Measurements from ENCODE around the gene C9.

The C9 gene

DNA sequence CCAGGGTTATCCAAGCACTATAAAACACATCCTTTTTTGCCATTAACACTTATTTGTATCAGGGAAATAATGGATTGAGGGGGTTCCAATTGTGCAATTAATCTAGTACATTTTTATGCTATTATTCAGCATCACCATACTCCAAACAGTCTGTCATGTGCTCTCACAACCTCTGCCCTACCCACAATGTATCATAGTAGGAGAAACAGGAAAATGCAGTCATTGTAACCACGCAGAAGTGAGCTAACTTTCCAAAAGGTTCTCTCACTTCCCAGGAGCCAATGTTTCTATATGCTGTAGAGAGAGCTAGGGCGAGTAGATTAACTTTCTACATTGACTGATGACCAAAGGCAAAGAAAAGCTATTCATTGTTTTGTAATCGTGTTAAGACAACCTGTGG lies 30.7 kb upstream of the C9 start:
- POLR2A ChIA-PET = no interaction called here
- H3K9me3 ChIP-seq (ENCODE audit: control insufficient read depth, insufficient read depth, low read depth, low read length) = no peaks in the 10 kb centered on the region
- no peak overlapping the region for H3K27ac ChIP-seq (ENCODE audit: extremely low read depth, low read depth, low read length)
- H3K4me1 ChIP-seq (ENCODE audit: control insufficient read depth, insufficient read depth, low read length) = 0 out of 2 replicates have a peak, but pooled peaks cover 5% of the 10 kb centered on the region
- peaks cover 0 to 20% of the 10 kb centered on the region in 2 experiments; a peak in 2 of 3 replicates for H3K36me3 ChIP-seq (ENCODE audit: control insufficient read depth in 2 of 2, insufficient read depth in 1 of 2, low read length in 2 of 2)
- no peak overlapping the region for H3K4me3 ChIP-seq (ENCODE audit: low read depth, low read length)
- CTCF ChIA-PET = interaction anchor here (0.6 to 1.0 kb wide), 3 partner anchors 18 to 125 kb away, joined by 3 read pairs; partner anchors contain the start of gene DAB2
- TF ChIP-seq ZNF302 (tag by site-specific recombination; IDR thresholded peaks at IDR 0.05; ENCODE audit: low read depth) (no peak), WT1 (tag by site-specific recombination; IDR thresholded peaks at IDR 0.05) (no peak), SETDB1 (IDR thresholded peaks at IDR 0.05; ENCODE audit: insufficient read length, low read length) (no peak), ZNF311 (tag by site-specific recombination; IDR thresholded peaks at IDR 0.05; ENCODE audit: borderline replicate concordance) (no peak), ZNF416 (tag by site-specific recombination; IDR thresholded peaks at IDR 0.05) (no peak), ZNF529 (tag by site-specific recombination; IDR thresholded peaks at IDR 0.05; ENCODE audit: insufficient replicate concordance) (no peak), ZNF132 (tag by site-specific recombination; IDR thresholded peaks at IDR 0.05; ENCODE audit: borderline replicate concordance) (no peak), ZNF239 (tag by site-specific recombination; IDR thresholded peaks at IDR 0.05) (no peak), ZNF585B (tag by site-specific recombination; IDR thresholded peaks at IDR 0.05) (no peak), ZNF510 (tag by site-specific recombination; IDR thresholded peaks at IDR 0.05; ENCODE audit: insufficient replicate concordance) (no peak), ZNF48 (tag by site-specific recombination; IDR thresholded peaks at IDR 0.05) (no peak), ZNF623 (tag by site-specific recombination; IDR thresholded peaks at IDR 0.05) (no peak), ZNF2 (tag by site-specific recombination; IDR thresholded peaks at IDR 0.05) (no peak), HOXC10 (CRISPR knock-in tag; IDR thresholded peaks at IDR 0.05) (no peak), ZNF830 (tag by site-specific recombination; IDR thresholded peaks at IDR 0.05; ENCODE audit: low read depth) (no peak)
- TF ChIP-seq, protein P1, sequence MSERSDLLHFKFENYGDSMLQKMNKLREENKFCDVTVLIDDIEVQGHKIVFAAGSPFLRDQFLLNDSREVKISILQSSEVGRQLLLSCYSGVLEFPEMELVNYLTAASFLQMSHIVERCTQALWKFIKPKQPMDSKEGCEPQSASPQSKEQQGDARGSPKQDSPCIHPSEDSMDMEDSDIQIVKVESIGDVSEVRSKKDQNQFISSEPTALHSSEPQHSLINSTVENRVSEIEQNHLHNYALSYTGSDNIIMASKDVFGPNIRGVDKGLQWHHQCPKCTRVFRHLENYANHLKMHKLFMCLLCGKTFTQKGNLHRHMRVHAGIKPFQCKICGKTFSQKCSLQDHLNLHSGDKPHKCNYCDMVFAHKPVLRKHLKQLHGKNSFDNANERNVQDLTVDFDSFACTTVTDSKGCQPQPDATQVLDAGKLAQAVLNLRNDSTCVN (tag by site-specific recombination; optimal IDR thresholded peaks at IDR 0.05) = no peak
- TF ChIP-seq, protein P2, sequence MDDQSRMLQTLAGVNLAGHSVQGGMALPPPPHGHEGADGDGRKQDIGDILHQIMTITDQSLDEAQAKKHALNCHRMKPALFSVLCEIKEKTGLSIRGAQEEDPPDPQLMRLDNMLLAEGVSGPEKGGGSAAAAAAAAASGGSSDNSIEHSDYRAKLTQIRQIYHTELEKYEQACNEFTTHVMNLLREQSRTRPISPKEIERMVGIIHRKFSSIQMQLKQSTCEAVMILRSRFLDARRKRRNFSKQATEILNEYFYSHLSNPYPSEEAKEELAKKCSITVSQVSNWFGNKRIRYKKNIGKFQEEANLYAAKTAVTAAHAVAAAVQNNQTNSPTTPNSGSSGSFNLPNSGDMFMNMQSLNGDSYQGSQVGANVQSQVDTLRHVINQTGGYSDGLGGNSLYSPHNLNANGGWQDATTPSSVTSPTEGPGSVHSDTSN (CRISPR knock-in tag; IDR thresholded peaks at IDR 0.05) = no peak
- TF ChIP-seq, protein P3, sequence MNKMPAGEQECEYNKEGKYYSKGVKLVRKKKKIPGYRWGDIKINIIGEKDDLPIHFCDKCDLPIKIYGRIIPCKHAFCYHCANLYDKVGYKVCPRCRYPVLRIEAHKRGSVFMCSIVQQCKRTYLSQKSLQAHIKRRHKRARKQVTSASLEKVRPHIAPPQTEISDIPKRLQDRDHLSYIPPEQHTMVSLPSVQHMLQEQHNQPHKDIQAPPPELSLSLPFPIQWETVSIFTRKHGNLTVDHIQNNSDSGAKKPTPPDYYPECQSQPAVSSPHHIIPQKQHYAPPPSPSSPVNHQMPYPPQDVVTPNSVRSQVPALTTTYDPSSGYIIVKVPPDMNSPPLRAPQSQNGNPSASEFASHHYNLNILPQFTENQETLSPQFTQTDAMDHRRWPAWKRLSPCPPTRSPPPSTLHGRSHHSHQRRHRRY (tag by site-specific recombination; IDR thresholded peaks at IDR 0.05) = no peak
- TF ChIP-seq, protein P4, sequence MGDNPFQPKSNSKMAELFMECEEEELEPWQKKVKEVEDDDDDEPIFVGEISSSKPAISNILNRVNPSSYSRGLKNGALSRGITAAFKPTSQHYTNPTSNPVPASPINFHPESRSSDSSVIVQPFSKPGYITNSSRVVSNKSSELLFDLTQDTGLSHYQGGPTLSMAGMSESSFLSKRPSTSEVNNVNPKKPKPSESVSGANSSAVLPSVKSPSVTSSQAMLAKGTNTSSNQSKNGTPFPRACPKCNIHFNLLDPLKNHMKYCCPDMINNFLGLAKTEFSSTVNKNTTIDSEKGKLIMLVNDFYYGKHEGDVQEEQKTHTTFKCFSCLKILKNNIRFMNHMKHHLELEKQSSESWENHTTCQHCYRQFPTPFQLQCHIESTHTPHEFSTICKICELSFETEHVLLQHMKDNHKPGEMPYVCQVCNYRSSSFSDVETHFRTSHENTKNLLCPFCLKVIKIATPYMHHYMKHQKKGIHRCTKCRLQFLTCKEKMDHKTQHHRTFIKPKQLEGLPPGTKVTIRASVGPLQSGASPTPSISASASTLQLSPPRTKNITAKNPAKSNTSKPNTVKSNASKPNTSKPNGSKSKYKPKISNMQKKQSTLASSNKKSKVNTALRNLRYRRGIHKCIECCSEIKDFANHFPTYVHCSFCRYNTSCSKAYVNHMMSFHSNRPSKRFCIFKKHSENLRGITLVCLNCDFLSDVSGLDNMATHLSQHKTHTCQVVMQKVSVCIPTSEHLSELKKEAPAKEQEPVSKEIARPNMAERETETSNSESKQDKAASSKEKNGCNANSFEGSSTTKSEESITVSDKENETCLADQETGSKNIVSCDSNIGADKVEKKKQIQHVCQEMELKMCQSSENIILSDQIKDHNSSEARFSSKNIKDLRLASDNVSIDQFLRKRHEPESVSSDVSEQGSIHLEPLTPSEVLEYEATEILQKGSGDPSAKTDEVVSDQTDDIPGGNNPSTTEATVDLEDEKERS (tag by site-specific recombination; IDR thresholded peaks at IDR 0.05) = no peak

DNA sequence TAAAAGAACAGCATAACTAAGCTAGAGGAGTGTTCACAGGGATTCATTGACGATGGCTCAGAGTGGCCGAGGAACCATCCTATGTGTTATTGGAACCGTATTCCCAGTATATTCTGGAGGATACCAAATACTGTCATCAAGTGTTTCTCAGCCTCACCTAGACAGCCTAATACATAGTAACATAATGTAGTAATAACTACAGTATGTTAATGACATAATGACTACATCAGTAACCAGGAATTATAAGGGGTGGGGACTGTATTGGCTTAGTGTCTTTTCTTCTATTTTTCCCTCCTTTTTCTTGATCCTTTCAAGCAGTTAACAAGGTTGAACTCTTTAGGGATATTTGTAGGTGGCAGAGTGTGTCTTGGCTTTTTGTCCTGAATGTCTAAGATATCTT lies 26.6 kb upstream of the C9 start:
- CTCF ChIA-PET = no interaction called here
- peaks cover 3 to 32% of the 10 kb centered on the region in 2 experiments for H3K36me3 ChIP-seq (ENCODE audit: control insufficient read depth in 2 of 2, insufficient read depth in 1 of 2, low read length in 2 of 2)
- TF ChIP-seq ZBTB7A (tag by site-specific recombination; IDR thresholded peaks at IDR 0.05; ENCODE audit: low read depth) = no peak
- TF ChIP-seq GFI1B (tag by site-specific recombination; IDR thresholded peaks at IDR 0.05) = no peak
- no peak for TF ChIP-seq SCRT2 (tag by site-specific recombination; IDR thresholded peaks at IDR 0.05)
- no peak for TF ChIP-seq MEIS1 (CRISPR knock-in tag; IDR thresholded peaks at IDR 0.05; ENCODE audit: borderline replicate concordance)
- no peak for TF ChIP-seq ZNF558 (tag by site-specific recombination; IDR thresholded peaks at IDR 0.05)
- TF ChIP-seq, protein P5, sequence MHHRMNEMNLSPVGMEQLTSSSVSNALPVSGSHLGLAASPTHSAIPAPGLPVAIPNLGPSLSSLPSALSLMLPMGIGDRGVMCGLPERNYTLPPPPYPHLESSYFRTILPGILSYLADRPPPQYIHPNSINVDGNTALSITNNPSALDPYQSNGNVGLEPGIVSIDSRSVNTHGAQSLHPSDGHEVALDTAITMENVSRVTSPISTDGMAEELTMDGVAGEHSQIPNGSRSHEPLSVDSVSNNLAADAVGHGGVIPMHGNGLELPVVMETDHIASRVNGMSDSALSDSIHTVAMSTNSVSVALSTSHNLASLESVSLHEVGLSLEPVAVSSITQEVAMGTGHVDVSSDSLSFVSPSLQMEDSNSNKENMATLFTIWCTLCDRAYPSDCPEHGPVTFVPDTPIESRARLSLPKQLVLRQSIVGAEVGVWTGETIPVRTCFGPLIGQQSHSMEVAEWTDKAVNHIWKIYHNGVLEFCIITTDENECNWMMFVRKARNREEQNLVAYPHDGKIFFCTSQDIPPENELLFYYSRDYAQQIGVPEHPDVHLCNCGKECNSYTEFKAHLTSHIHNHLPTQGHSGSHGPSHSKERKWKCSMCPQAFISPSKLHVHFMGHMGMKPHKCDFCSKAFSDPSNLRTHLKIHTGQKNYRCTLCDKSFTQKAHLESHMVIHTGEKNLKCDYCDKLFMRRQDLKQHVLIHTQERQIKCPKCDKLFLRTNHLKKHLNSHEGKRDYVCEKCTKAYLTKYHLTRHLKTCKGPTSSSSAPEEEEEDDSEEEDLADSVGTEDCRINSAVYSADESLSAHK (tag by site-specific recombination; IDR thresholded peaks at IDR 0.05) = no peak
- no peak for TF ChIP-seq GLIS1 (tag by site-specific recombination; IDR thresholded peaks at IDR 0.05)
- TF ChIP-seq ZNF624 (tag by site-specific recombination; IDR thresholded peaks at IDR 0.05) = no peak
- no peak for TF ChIP-seq TCF7L2 (IDR thresholded peaks at IDR 0.05; ENCODE audit: borderline replicate concordance, low read depth, low read length)
- no peak for TF ChIP-seq ZNF585B (tag by site-specific recombination; IDR thresholded peaks at IDR 0.05)
- TF ChIP-seq ZBTB20 (tag by site-specific recombination; IDR thresholded peaks at IDR 0.05) = no peak
- H3K9me3 ChIP-seq (ENCODE audit: control insufficient read depth, insufficient read depth, low read depth, low read length) = no peaks in the 10 kb centered on the region
- H3K4me1 ChIP-seq (ENCODE audit: control insufficient read depth, insufficient read depth, low read length) = no peaks in the 10 kb centered on the region
- no peak overlapping the region for H3K27ac ChIP-seq (ENCODE audit: extremely low read depth, low read depth, low read length)
- POLR2A ChIA-PET = no interaction called here
- H3K4me3 ChIP-seq (ENCODE audit: low read depth, low read length) = no peak overlapping the region

Data from HEK293 (cell line).